Esophagus squamous epithelium (tissue), 4 donors: Measurements from ENCODE around the gene STEAP3.
A peak's percentile ranks its signal among the peaks of the same experiment; 100 is the strongest.

ENCODE experiments used
- CTCF ChIP-seq, 6 experiments: fragments of 450-650 bp in 4 of 6; fragments of 200-600 bp in 2 of 6; sonication (generic) in 2 of 6; IDR thresholded peaks; one replicate each; pipeline ENCODE4 v1.5.1; 2016 to 2019; ENCODE audit warnings: antibody characterized with exemption in 6 of 6, mild to moderate bottlenecking in 4 of 6, moderate library complexity in 4 of 6
- POLR2A ChIP-seq, 4 donors: fragments of 450-650 bp; IDR thresholded peaks; one replicate each; pipeline ENCODE4 v1.6.1; 2017; ENCODE audit warnings: antibody characterized with exemption in 4 of 4, mild to moderate bottlenecking in 4 of 4, moderate library complexity in 3 of 4

- TF ChIP-seq CTCF (IDR thresholded peaks at IDR 0.05) (peak; percentile 27 to 80 (median 72)), POLR2A (IDR thresholded peaks at IDR 0.05) (no peak)
These were observed 41.4 kb downstream of the STEAP3 start for GRCh38 chr2:119264781-119265692.
